Cardiac fibroblast (primary cell): ENCODE data around the gene CNOT1.
A peak's percentile ranks its signal among the peaks of the same experiment; 100 is the strongest.
"Not testable (repeated sequence)": the region's sequence is repeated elsewhere in the genome, so short reads cannot be mapped to it uniquely, and the experiment has no call there.

Experiments
- DNase-seq, 2 donors: peaks; one replicate each; pipeline versions ENCODE4 v3.0.0 to v3.0.0-alpha.2; 2010; ENCODE audit warnings: low read depth in 2 of 2
- H3K4me3 ChIP-seq, 2 donors: replicated peaks in 1 of 2; 1 replicate in 1 of 2; 2 replicates in 1 of 2; pipeline ENCODE4 v1.5.1; 2011; ENCODE audit warnings: low read depth in 2 of 2, low read length in 2 of 2, mild to moderate bottlenecking in 2 of 2, moderate library complexity in 1 of 2
- CTCF ChIP-seq: IDR thresholded peaks from one replicate; pipeline ENCODE4 v1.5.1; 2011; ENCODE audit warnings: low read depth, mild to moderate bottlenecking, low read length, inconsistent platforms

CNOT1 gene

DNA sequence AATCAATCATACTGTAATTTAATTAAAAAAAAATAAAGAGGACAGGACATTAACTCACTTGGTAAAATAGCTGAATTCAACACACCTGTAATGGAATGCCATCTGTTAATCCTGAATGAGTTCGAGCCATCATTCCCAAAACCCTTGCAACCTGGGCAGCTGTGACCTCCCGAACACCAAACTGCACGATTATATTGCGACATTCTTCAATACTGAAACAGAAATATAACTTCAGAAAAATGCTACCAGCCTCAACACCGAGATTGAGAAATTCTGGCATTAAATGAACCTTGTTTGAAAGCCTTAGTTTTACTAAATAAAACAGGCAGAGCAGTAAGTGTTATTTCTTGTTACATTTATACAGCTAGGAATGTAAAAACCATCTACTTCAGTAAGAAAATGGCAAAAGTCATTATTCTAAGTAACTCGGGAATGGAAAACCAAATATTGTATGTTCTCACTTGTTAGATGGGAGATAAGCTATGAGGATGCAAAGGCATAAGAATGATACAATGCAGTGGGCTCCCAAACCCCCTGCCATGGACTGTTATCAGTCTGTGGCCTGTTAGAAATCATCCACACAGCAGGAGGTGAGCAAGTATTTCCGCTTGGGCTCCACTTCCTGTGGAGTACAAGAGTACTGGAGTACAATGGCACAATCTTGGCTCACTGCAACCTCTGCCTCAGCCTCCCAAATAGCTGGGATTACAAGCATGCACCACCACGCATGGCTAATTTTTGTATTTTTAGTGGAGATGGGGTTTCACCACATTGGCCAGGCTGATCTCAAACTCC is 46.5 kb downstream of the CNOT1 start:
- no peak for TF ChIP-seq CTCF
- no peak overlapping the region for H3K4me3 ChIP-seq
- peak; percentile 21 to 27 for DNase-seq

GRCh38 chr16:58582133-58582532 is 47.5 kb downstream of the CNOT1 start:
- H3K4me3 ChIP-seq, result no peak overlapping the region
- TF ChIP-seq CTCF, result no peak
- no peak for DNase-seq

GRCh38 chr16:58579587-58579986 is 50.0 kb downstream of the CNOT1 start:
- H3K4me3 ChIP-seq, result no peak overlapping the region
- no peak for DNase-seq
- no peak for TF ChIP-seq CTCF

DNA sequence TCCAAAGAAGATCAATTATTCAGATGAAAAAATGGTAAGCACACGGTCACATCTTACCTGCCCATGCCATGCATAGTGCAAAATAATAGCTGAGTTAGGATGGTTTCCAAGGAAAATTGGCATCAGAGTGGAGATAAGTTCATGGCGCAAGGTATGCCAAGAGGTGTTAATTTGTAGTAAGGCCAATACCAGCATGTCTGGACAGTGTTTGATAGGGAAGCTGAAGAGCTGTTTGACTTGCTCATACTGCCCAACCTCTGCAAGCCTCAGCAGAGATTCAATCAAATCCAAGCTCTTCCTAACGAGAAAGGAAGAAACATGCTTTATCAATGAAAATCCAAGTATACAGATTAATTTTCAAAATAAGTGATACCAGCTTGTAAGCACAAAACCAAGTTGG is 51.0 kb downstream of the CNOT1 start:
- no peak overlapping the region for H3K4me3 ChIP-seq
- no peak for DNase-seq
- no peak for TF ChIP-seq CTCF

DNA sequence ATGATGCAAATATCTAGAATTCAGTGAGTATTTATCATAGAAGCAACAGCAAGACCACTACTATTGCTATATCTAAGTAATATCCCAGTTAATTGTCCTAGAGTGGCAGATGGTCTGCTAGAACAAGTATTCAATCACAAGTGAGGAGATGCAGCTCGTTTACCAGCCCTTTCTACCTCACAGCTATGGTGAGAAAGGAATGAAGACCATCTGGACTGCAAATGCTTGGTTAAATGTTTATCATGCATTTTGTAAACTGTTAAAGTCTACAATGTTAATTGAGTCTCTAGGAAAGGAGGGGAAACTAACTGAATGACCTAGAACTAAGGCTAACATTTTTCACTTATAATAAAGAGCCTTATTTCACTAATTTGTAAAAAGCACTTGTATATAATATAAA is 52.5 kb downstream of the CNOT1 start:
- TF ChIP-seq CTCF, result no peak
- DNase-seq, result no peak
- H3K4me3 ChIP-seq, result no peak overlapping the region

- TF ChIP-seq CTCF, result no peak
- H3K4me3 ChIP-seq, result no peak overlapping the region
- no peak for DNase-seq
Measured at GRCh38 chr16:58574895-58575294, 54.7 kb downstream of the CNOT1 start.

DNA sequence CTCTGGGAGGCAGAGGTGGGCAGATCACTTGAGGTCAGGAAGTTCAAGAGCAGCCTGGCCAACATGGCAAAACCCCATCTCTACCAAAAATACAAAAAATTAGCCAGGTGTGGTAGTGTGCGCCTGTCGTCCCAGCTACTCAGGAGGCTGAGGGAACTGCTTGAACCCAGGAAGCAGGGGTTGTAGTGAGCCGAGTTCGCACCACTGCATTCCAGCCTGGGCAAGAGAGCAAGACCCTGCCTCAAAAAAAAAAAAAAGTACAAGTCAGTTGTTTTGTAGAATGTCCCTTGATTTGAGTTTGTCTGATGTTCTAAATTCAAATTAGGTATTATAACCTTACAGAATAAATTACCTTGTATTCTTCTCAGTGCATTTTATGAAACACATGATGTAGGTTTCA is 63.9 kb downstream of the CNOT1 start:
- not testable (repeated sequence) for H3K4me3 ChIP-seq, DNase-seq
